IMR-90 (cell line): ENCODE results near the gene SCG5. TPM values are rescaled to one million over a fixed set of nuclear protein-coding genes. Genes with fewer than 3 reads are reported as not detected.

ENCODE experiments used
- ATAC-seq: fragments of 200-7000 bp; cut with Tn5 transposase; 2 replicates; pipeline ENCODE4 v1.9.1; 2020; ENCODE audit warnings: low read depth, mild to moderate bottlenecking, moderate library complexity
- BruUV-seq: library from RNA; stranded (reverse); fragments of 400-500 nt; replicated peaks from 2 replicates; lab custom pipeline; 2021; lab: Mats Ljungman, UMichigan
- CTCF ChIA-PET: fragments of 300-600 bp; formaldehyde crosslinking; extraction: SDS; loops from one replicate; lab custom pipeline; 2021; ENCODE audit warnings: antibody characterized with exemption; lab: Yijun Ruan, JAX
- POLR2A ChIA-PET: fragments of 300-600 bp; sonication (Branson Sonifier 250); formaldehyde crosslinking; loops from one replicate; lab custom pipeline; 2022; ENCODE audit warnings: antibody characterized with exemption; ENCODE audit not compliant: unreplicated experiment; lab: Charles Lee
- DNase-seq: peaks from one replicate; pipeline ENCODE4 v3.0.0; 2013
- H2AFZ ChIP-seq: replicated peaks from 2 replicates; pipeline ENCODE3; 2013; ENCODE audit warnings: low read length, mild to moderate bottlenecking; ENCODE audit not compliant: poor library complexity
- H2AK5ac ChIP-seq: 2 replicates; pipeline ENCODE4 v1.6.1; 2013; ENCODE audit warnings: low read depth, low read length, inconsistent platforms
- H2AK9ac ChIP-seq: replicated peaks from 2 replicates; pipeline ENCODE3; 2013; ENCODE audit warnings: mild to moderate bottlenecking, low read depth, low read length, moderate library complexity; ENCODE audit not compliant: poor library complexity
- H2BK120ac ChIP-seq: 2 replicates; pipeline ENCODE4 v1.6.1; 2013; ENCODE audit warnings: low read depth, low read length, inconsistent platforms
- H2BK15ac ChIP-seq: 3 replicates; pipeline ENCODE4 v1.6.1; 2013; ENCODE audit warnings: low read depth, low read length, inconsistent platforms
- H2BK20ac ChIP-seq: 2 replicates; pipeline ENCODE4 v1.6.1; 2013; ENCODE audit warnings: low read depth, mild to moderate bottlenecking, inconsistent platforms, low read length, moderate library complexity
- H2BK5ac ChIP-seq: 2 replicates; pipeline ENCODE4 v1.6.1; 2013; ENCODE audit warnings: mild to moderate bottlenecking, low read depth, low read length, inconsistent platforms; ENCODE audit not compliant: poor library complexity, severe bottlenecking
- H3K14ac ChIP-seq: replicated peaks from 2 replicates; pipeline ENCODE4 v1.6.1; 2013; ENCODE audit warnings: low read depth, low read length, inconsistent platforms
- H3K18ac ChIP-seq: 2 replicates; pipeline ENCODE4 v1.6.1; 2013; ENCODE audit warnings: low read depth, low read length, control low read depth
- H3K23ac ChIP-seq: 2 replicates; pipeline ENCODE4 v1.6.1; 2013; ENCODE audit warnings: low read depth, low read length, inconsistent platforms
- H3K27ac ChIP-seq: 2 replicates; pipeline ENCODE4 v1.5.1; 2013; ENCODE audit warnings: mild to moderate bottlenecking, control low read depth, low read length; ENCODE audit not compliant: insufficient read depth
- H3K27me3 ChIP-seq: 2 replicates; pipeline ENCODE4 v1.6.1; 2013; ENCODE audit warnings: low read length; ENCODE audit not compliant: control insufficient read depth, insufficient read depth
- H3K36me3 ChIP-seq: 2 replicates; pipeline ENCODE4 v1.6.1; 2013; ENCODE audit warnings: low read length, mixed read lengths; ENCODE audit not compliant: control insufficient read depth, insufficient read depth
- H3K4ac ChIP-seq: 2 replicates; pipeline ENCODE4 v1.6.1; 2013; ENCODE audit warnings: low read depth, low read length, inconsistent platforms
- H3K4me1 ChIP-seq: 2 replicates; pipeline ENCODE4 v1.6.1; 2013; ENCODE audit warnings: low read length, mixed read lengths; ENCODE audit not compliant: control insufficient read depth, insufficient read depth
- H3K4me2 ChIP-seq: 2 replicates; pipeline ENCODE4 v1.6.1; 2013; ENCODE audit warnings: low read depth, mild to moderate bottlenecking, control low read depth, low read length, moderate library complexity
- H3K4me3 ChIP-seq: 2 replicates; pipeline ENCODE4 v1.5.1; 2013; ENCODE audit warnings: low read depth, mild to moderate bottlenecking, control low read depth, low read length, moderate library complexity; ENCODE audit not compliant: insufficient read depth
- H3K56ac ChIP-seq: 2 replicates; pipeline ENCODE4 v1.6.1; 2013; ENCODE audit warnings: low read length, inconsistent platforms; ENCODE audit not compliant: insufficient read depth; ENCODE audit errors: extremely low read depth
- H3K79me1 ChIP-seq, 2 experiments: 2 replicates each; pipeline ENCODE4 v1.6.1; 2013; ENCODE audit warnings: low read length in 2 of 2, inconsistent platforms in 1 of 2, low read depth in 1 of 2
- H3K9ac ChIP-seq: 2 replicates; pipeline ENCODE4 v1.6.1; 2013; ENCODE audit warnings: low read depth, low read length, control low read depth
- H3K9me1 ChIP-seq: 2 replicates; pipeline ENCODE4 v1.6.1; 2013; ENCODE audit warnings: low read length, inconsistent platforms; ENCODE audit not compliant: insufficient read depth
- H3K9me3 ChIP-seq: 2 replicates; pipeline ENCODE4 v1.6.1; 2013; ENCODE audit warnings: low read length; ENCODE audit not compliant: control insufficient read depth, insufficient read depth
- H4K20me1 ChIP-seq: 2 replicates; pipeline ENCODE4 v1.6.1; 2013; ENCODE audit warnings: low read length, inconsistent platforms; ENCODE audit not compliant: insufficient read depth
- H4K5ac ChIP-seq: 2 replicates; pipeline ENCODE4 v1.6.1; 2013; ENCODE audit warnings: mild to moderate bottlenecking, low read depth, low read length, control low read depth
- H4K8ac ChIP-seq, 2 experiments: 2 replicates each; pipeline ENCODE4 v1.6.1; 2013; ENCODE audit warnings: low read depth in 2 of 2, low read length in 2 of 2, control low read depth in 1 of 2, inconsistent platforms in 1 of 2
- H4K91ac ChIP-seq: 2 replicates; pipeline ENCODE4 v1.6.1; 2013; ENCODE audit warnings: low read depth, low read length, inconsistent platforms; ENCODE audit not compliant: insufficient read depth
- BHLHE40 ChIP-seq: fragments of 150-350 bp; IDR thresholded peaks from 2 replicates; pipeline ENCODE4 v1.6.1; 2016; ENCODE audit warnings: mild to moderate bottlenecking, low read depth, low read length
- CEBPB ChIP-seq: IDR thresholded peaks from 2 replicates; pipeline ENCODE4 v1.6.1; 2012; ENCODE audit warnings: low read depth, low read length, improper control_type of control experiment
- CHD1 ChIP-seq: IDR thresholded peaks from 2 replicates; pipeline ENCODE4 v1.6.1; 2012; ENCODE audit warnings: low read depth, low read length, improper control_type of control experiment
- FOS ChIP-seq: fragments of 150-350 bp; IDR thresholded peaks from 2 replicates; pipeline ENCODE4 v1.6.1; 2016; ENCODE audit warnings: low read depth, low read length
- MAFK ChIP-seq: IDR thresholded peaks from 2 replicates; pipeline ENCODE4 v1.6.1; 2012; ENCODE audit warnings: low read depth, low read length, improper control_type of control experiment
- NFE2L2 ChIP-seq: fragments of 150-350 bp; IDR thresholded peaks from 2 replicates; pipeline ENCODE4 v1.6.1; 2016; ENCODE audit warnings: low read depth, mild to moderate bottlenecking, low read length
- POLR2A ChIP-seq: IDR thresholded peaks from 2 replicates; pipeline ENCODE4 v1.6.1; 2012; ENCODE audit warnings: mild to moderate bottlenecking, low read depth, low read length
- RCOR1 ChIP-seq: IDR thresholded peaks from 2 replicates; pipeline ENCODE4 v1.6.1; 2012; ENCODE audit warnings: mild to moderate bottlenecking, low read length, improper control_type of control experiment; ENCODE audit not compliant: insufficient replicate concordance
- SMC3 ChIP-seq: fragments of 150-350 bp; IDR thresholded peaks from 2 replicates; pipeline ENCODE4 v1.6.1; 2016; ENCODE audit warnings: low read depth, mild to moderate bottlenecking, antibody characterized with exemption, low read length, moderate library complexity
- WGBS, 2 experiments: methylation state at CpG; one replicate each; pipeline versions ENCODE4 v1.1.5 to v1.1.7; 2013; ENCODE audit warnings: missing lambda C conversion rate in 2 of 2; ENCODE audit not compliant: insufficient read length in 1 of 2; ENCODE audit errors: extremely low coverage in 2 of 2; 5-methylcytosine and 5-hydroxymethylcytosine counted together
- dilution Hi-C: fragments of 300-500 bp; cut with HindIII; formaldehyde crosslinking; loops from one replicate; pipeline ENCODE4 v1.14.3; 2018; ENCODE audit warnings: low sequenced_read_pairs; ENCODE audit not compliant: unreplicated experiment
- in situ Hi-C: fragments of 300-500 bp; cut with MboI; formaldehyde crosslinking; loops from 3 replicates; pipeline ENCODE4 v1.14.3; 2019; ENCODE audit warnings: low sequenced_read_pairs, inconsistent platforms, mixed read lengths
- intact Hi-C: fragments of 100-400 bp; cut with micrococcal nuclease; formaldehyde crosslinking; loops from 2 replicates; pipeline ENCODE4 v1.10.0; 2022
- polyA plus RNA-seq, 3 experiments: library from polyadenylated mRNA; depleted of rRNA; stranded (reverse); fragments of >200 nt; gene quantifications; 2 replicates each; pipeline ENCODE4 v1.2.3, GENCODE V29; 2012; ENCODE audit warnings: low replicate concordance in 1 of 3
- total RNA-seq: library from RNA; depleted of rRNA; stranded (reverse); fragments of >200 nt; gene quantifications from 2 replicates; pipeline ENCODE4 v1.2.3, GENCODE V29; 2012
- TF ChIP-seq, protein P1 (sequence below): fragments of 150-350 bp; IDR thresholded peaks from 2 replicates; pipeline ENCODE4 v1.6.1; 2016; ENCODE audit warnings: low read depth, mild to moderate bottlenecking, low read length, moderate library complexity, borderline replicate concordance

Gene SCG5
- total and polyA plus RNA-seq, 2 of the 4 experiments (the other 2 are of a cell fraction), result 7.9 to 16.8 TPM

DNA sequence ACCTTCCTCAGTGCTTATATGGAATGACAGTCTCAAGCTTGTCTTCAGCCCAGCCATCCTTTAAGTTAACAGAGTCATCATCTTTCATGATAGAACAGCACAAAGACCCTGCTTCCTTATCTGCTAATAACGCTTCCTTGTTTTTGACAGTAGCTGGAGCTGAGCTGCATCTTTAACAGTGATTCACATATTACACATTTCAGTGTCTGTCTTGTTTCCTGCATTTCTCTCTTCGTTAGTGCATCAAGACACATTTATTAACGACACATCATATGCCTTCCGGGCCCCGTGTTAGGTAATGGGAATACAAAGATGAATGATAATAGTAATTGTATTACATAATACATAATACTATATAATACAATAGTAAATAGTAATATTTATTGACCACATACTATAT is 46.0 kb downstream of the SCG5 start:
- no peak overlapping the region for H3K27ac ChIP-seq
- H4K91ac ChIP-seq, result no peak overlapping the region
- peak overlapping the region; percentile 0; the same call in 1 of the 2 replicates for H4K5ac ChIP-seq
- no peak overlapping the region for H2BK20ac ChIP-seq
- no peak overlapping the region for H4K8ac ChIP-seq
- 0 out of 3 replicates have a peak overlapping the region, but pooled peaks have one; percentile 3 for H2BK15ac ChIP-seq
- no peak overlapping the region for H3K23ac ChIP-seq
- ChIA-PET CTCF (interaction anchor here (0.7 to 1.3 kb wide), 2 partner anchors 25 to 42 kb away, joined by 3 to 5 read pairs; no protein-coding TSS in a partner anchor), POLR2A (no interaction called here)
- no peak for TF ChIP-seq RCOR1
- peak; percentile 14; the same call in 1 of the 2 replicates for TF ChIP-seq BHLHE40
- TF ChIP-seq SMC3, result no peak
- TF ChIP-seq, protein P1, sequence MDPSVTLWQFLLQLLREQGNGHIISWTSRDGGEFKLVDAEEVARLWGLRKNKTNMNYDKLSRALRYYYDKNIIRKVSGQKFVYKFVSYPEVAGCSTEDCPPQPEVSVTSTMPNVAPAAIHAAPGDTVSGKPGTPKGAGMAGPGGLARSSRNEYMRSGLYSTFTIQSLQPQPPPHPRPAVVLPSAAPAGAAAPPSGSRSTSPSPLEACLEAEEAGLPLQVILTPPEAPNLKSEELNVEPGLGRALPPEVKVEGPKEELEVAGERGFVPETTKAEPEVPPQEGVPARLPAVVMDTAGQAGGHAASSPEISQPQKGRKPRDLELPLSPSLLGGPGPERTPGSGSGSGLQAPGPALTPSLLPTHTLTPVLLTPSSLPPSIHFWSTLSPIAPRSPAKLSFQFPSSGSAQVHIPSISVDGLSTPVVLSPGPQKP, result no peak
- TF ChIP-seq FOS, result 0 out of 2 replicates have a peak, but pooled peaks have one; percentile 43
- TF ChIP-seq MAFK, result no peak; the same call in 1 of the 2 replicates
- no peak for TF ChIP-seq NFE2L2
- TF ChIP-seq CEBPB, result peak; percentile 68
- TF ChIP-seq POLR2A, result peak; percentile 37; the same call in 1 of the 2 replicates
- no peak for TF ChIP-seq CHD1
- peak overlapping the region; percentile 17; the same call in 1 of the 2 replicates for H3K4ac ChIP-seq
- DNase-seq (peak; percentile 65), ATAC-seq (peak; percentile 19; the same call in 1 of the 2 replicates)
- H4K20me1 ChIP-seq, result no peaks in the 10 kb centered on the region
- no peaks in the 10 kb centered on the region for H3K27me3 ChIP-seq
- H3K4me3 ChIP-seq, result no peak overlapping the region
- in situ Hi-C loops, result no loop called here
- no peak overlapping the region for H2AFZ ChIP-seq
- no peak overlapping the region for H2BK5ac ChIP-seq
- H3K79me1 ChIP-seq, result peaks cover 0 to 13% of the 10 kb centered on the region in 2 experiments; a peak in 2 of 4 replicates
- peaks cover 14% of the 10 kb centered on the region for H3K9me1 ChIP-seq
- peak overlapping the region; percentile 23; the same call in 1 of the 2 replicates for H2BK120ac ChIP-seq
- no peak overlapping the region for H2AK9ac ChIP-seq
- WGBS, 2 experiments, result no CpG with 5 or more reads among the region's 5 CpGs
- H3K14ac ChIP-seq, result no peak overlapping the region
- H3K4me1 ChIP-seq, result peaks cover 18% of the 10 kb centered on the region
- dilution Hi-C loops, result no loop called here
- no peak overlapping the region for H3K4me2 ChIP-seq
- intact Hi-C loops, result no loop called here
- no TSS peak for BruUV-seq
- H3K56ac ChIP-seq, result no peak overlapping the region
- H2AK5ac ChIP-seq, result no peak overlapping the region
- H3K9ac ChIP-seq, result no peak overlapping the region
- H3K18ac ChIP-seq, result peak overlapping the region; percentile 9; the same call in 1 of the 2 replicates
- H3K9me3 ChIP-seq, result no peaks in the 10 kb centered on the region
- no peaks in the 10 kb centered on the region for H3K36me3 ChIP-seq
